GM21447 (cell line): ENCODE results near the gene DDOST.
A peak's percentile ranks its signal among the peaks of the same experiment; 100 is the strongest.

Experiments
- ATAC-seq: cut with Tn5 transposase; IDR thresholded peaks from one replicate; pipeline ENCODE4 v1.9.1; 2021; ENCODE audit not compliant: unreplicated experiment

Gene DDOST

DNA sequence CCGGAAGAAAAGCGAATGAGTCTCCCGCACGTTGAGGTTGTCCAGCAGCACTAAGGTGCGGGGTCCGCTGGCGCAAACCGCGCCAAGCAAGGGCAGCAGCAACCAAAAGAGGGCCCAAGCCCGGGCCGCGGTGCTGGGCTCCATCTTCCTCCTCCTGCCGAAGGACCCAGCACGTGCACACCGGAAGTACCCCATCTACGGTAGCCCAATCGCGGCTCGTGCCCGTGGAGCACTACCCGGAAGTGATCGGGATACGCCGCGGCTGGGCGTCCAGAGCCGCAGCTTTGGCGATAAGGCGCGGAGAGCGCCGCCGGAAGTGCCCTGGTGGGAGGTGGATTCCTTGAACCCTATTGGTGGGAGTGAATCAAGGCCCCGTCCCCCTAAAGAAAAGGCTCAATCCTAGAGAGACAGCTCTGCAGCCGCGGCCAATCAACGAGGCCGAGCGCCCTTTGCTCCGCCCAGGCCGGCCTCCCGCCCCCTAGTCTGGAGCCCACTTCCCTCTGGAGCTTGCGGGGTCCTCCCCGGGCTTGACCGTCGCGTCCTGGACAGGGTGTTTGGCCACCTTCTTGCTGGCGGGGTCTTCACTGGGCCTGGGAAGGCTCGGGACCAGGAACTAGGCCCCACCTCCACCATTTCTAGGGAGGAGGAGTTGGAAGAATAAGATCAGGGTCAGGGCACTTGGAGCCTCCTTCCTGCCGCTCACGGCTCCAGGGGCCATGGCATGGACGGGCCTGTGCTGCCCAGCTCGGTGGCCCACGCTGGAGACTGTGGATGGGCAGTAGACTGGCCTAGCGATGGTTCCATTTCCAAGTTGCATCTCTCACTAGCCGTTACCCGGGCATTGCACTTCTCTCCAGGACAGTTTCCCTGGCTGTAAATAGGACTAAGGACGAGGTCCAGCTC lies at the start of gene DDOST:
DDOST (minus strand) TSS at position 163 of the 903 bp plus-strand sequence; CDS start at position 144, 19 bp downstream.
- ATAC-seq, result peak; percentile 97

DNA sequence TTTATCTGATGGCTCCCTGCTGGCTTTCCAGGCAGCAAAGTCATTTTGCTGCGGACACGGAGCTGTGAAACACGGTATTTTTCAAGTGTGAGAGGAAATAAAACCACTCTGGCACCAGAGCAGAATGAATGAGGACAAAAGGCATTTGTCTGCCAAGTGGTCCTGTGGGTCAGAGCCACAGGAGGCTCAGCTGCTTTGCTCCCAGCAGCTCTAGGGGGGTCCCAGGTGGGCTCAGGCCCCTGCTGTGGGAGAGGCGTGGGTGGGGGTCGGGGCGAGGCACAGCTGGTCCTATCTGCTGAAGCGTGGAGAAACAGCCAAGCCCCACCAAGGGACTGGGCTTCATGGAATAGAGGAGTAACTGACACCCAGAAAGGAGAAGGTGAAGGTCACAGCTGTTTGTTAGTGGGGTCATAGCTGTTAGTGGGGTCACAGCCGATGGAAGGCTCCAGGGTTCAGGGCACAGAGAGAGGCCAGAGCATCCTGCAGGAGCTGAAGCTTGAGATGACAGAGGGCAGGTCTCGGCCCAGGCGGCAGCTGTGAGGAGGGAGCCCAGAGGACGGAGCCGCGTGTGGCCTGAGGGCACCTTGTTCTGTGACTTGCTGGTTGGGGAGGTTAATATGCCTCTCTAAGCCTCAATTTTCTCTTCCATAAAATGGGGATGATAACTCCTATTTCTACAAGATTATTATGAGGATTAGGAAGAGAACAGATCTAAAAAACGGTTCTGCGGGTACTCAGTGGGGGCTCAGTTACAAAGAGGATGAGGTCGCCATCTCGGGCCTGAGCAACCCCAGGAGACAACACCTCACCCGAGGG lies 49.5 kb upstream of the DDOST start:
- ATAC-seq, result no peak

DNA sequence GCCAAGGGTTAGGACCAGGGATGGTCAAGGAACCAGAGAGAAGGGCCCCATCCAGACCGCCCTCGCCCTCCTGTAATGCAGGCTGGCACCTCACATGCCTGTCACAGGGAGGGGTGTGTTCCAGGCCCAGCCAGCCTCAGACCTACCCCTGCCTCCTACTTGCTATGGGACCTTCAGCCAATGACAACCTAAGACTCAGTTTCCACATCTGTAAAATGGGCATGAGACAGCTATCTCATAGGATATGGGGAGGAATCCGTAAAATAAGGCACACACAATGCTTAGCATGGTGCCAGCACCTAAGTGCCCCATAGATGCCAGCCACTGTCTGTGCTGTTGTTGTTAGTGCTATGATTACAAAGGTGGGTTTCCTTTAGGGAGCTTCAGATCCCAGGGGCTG lies 48.7 kb upstream of the DDOST start:
- ATAC-seq, result no peak

DNA sequence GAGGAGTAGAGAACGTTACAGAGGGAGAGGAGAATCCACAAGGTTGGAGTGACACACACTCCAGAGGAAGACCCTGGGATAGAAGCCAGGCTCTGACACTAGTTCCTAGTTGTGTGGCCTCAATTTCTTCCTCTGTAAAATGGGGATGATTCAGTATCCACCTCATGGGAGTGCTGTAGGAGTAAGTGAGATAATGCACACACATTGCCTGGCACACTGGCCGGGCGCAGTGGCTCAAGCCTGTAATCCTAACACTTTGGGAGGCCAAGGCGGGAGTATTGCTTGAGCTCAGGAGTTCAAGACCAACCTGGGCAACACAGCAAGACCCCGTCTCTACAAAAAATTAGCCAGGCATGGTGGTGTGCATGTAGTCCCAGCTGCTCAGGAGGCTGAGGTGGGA lies 47.7 kb upstream of the DDOST start:
- no peak for ATAC-seq

DNA sequence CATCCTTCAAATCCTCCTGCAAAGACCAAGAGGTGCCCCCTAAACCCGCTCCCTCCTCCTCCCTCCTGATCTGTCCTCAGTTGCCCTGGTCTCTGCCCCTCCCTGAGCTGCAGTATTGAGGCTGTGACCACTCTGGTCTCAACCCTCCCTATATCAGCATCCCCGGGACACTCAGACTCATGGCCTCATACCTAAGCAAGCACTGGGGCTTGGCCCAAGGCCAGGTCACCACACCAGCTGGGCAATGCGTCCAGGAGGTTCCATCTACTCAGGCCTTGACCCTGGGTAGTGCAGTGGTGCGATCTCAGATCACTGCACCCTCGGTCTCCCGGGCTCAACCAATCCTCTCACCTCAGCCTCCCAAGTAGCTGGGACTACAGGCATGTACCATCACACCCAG lies 46.9 kb upstream of the DDOST start:
- ATAC-seq, result no peak

DNA sequence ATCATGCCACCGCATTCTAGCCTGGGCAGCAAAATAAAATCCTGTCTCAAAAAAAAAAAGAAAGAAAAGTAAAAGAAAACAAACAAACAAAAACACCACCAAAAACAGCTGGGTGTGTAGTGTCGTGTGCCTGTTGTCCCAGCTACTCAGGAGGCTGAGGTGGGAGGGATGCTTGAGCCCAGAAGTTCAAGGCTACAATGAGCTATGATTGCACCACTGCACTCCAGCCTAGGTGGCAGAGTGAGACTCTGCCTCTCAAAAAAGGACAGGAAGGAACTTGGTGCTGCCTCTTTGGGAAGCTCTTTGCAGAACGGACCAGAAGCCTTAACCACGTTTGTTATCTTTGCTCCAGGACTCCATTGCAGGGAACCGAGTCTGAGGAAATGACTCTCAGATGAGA lies 45.7 kb upstream of the DDOST start:
- ATAC-seq, result no peak

DNA sequence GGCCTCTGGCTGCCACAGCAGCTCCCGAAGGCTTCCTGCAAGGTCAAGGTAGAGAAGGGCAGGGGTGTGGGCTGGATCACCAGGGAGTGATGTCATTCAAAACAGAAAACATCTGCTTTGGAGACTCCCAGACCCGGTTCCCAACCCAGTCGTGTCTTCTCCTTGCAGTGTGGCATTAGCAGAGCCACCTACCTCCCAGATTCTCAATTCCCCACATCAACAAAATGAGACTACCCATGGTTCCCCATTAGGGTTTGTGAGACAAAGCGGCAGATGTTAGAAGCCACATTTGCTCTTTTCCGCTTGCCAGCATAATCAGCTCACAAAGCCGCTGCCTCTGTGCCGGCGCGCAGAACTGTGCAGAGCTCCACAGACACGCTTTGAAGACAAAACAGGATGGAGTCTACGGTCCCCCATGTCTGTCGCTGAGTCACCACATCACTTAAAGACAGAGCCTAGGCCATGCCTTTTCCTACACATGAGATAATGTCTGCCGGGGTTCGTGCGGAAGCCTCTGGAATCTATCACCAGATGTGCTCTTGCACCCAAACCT lies 44.1 kb upstream of the DDOST start:
- ATAC-seq, result no peak

DNA sequence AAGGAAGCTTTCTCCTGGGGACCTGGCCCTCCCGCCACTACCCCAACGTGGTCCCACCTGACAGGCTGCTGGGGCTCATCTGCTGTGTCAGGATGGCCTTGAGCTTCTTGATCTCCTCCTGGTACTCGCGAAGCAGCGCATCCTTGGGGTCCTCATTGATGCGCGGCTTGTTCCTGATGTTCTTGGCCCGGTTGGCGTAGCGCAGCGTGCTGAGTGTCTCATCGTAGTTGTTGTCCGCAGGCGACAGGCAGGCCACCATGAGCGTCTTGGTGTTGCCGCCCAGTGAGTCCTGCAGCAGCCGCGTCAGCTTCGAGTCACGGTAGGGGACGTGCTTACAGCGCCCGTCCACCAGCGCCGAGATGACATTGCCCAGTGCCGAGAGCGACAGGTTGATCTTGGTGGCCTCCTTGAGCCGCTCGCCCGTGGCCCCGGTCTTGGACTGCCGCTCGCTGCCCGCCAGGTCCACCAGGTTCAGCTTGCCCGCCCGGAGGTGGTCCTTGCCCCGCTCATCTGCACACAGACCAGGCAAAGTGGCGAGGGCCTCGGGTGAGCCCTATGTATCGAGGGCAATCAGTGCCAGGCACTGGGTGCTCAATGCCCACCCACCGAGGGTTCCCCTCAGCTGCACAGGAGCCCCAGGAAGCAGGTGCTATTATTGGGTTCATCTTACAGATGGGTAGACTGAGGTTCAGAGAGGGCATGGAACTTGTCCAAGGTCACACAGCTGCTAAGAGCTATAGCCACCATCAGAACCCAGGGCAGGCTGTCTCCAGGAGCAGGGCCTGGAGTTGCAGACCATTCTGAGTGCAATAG lies 43.4 kb upstream of the DDOST start:
- ATAC-seq, result no peak

DNA sequence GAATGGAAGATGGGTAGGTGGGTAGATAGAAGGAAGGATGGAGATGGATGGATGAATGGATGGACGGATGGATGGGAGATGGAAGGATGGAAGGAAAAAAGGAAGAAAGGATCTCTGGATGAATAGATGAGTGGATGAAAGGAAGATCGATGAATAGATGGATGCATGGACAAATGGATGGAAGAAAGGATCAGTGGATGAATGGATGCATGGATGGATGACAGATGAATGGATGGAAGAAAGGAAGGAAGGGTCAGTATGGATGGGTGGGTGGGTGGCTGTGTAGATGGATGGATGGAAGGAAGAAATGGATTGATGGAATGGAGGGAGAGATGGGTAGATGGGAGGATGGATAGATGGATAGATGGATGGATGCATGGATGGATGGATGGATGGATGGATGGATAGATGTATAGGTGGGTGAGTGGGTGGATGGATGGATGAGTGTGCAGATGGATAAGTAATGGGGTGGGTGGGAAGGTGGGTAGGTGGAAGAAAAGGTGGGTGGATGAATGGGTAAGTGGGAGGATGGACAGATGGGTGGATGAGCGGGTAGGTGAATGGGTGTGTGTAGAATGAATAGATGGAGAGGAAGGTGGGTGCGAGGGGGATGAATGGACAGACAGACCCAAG lies 42.1 kb upstream of the DDOST start:
- ATAC-seq, result no peak

DNA sequence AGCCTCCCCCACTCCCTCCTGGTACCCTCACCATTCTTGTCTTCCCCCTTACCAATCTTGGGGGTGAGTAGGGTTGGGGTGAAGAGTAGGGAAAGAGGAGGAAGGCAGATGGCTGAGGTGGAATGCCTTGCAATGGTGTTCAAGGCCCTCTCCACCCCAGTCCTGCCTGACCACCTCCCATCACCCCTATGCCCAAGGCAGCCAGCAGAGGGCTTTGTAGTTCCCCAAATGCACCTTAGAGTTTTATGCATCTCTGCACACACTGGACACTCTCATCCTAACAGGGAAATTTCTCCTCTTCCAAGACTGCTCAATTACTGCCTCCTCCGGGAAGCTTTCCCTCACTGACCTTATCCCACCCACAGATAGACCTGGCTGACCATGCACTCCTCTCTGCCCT lies 41.2 kb upstream of the DDOST start:
- ATAC-seq, result no peak

DNA sequence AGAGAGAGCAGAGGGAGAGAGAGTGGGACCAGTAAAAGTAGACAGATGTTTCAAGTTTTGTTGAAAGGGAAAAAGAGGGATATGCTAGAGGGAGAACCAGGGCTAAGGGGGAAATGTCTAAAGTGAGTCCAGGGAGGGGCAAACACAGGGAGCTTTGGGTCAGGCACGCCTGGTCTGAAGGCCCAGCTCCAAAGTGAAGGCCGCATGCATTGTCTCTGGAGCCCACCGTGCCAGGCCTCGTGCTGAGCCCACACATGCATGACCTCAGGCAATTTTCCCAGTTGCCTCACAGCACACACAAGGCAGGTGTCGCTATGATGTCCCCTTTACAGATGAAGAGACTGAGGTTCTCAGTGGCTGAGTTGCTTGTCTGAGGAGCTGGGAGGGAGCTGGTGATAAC lies 40.7 kb upstream of the DDOST start:
- no peak for ATAC-seq

DNA sequence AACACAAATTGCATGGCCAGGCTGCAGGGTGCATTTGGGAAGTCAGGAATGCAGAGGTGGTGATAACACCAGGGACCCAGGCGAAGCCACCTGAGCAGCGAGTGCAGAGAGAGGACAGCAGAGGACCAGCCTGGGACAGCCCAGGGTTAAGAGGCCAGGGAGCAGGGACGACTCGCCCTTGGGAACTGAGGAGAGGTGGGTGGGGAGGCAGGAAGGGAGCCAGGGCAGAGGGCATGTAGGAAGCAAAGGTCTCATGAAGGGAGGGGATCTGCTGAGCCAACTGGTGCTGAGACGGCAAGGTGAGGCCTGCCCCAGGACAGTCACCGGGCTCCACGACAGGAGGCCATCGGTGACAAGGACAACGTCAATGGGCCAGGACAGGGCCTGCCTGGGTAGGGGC lies 40.3 kb upstream of the DDOST start:
- no peak for ATAC-seq

DNA sequence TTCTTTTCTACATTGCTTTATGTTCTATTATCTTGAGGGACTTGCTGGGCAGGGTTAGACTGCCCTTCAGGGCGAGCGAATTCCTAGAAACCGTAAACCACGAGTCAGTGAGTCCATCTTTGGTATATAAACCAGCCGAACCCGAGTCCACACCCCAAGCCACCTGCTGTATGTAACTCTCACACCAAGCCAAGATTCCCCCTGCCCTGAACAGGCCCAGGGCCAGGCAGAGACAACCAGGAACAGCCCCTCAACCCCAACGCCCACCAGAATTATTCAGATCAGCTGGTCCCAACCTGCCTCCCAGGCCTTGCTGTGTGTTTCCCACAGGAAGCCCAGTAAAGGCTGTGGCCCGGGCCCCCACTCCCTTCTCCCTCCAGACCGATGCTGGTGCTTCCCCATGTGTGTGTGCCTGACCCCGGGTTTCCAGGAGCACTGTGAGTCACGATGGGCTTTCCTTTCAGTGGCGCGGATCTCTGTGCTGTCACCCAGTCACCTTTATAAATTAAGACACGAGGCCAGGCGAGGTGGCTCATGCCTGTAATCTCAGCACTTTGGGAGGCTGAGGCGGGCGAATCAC lies 39.6 kb upstream of the DDOST start:
- ATAC-seq, result no peak

DNA sequence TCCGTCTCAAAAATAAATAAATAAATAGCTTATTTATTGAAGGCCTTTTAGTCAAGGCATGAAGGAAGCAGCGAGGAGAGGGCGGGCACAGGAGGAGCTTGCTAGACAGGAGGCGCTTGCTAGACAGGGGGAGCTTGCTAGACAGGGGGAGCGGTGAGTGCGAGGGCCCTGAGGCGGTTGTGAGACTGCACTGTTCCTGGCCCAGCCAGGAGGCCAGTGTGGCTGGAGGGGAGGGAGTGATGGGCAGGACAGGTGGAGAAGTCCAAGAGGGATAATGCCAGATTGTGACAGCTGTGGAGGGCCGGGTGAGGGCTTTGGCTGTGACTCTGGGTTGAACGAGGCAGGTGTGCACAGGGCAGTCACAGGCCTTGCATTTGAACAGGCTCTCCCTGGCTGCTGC lies 38.4 kb upstream of the DDOST start:
- ATAC-seq, result no peak

DNA sequence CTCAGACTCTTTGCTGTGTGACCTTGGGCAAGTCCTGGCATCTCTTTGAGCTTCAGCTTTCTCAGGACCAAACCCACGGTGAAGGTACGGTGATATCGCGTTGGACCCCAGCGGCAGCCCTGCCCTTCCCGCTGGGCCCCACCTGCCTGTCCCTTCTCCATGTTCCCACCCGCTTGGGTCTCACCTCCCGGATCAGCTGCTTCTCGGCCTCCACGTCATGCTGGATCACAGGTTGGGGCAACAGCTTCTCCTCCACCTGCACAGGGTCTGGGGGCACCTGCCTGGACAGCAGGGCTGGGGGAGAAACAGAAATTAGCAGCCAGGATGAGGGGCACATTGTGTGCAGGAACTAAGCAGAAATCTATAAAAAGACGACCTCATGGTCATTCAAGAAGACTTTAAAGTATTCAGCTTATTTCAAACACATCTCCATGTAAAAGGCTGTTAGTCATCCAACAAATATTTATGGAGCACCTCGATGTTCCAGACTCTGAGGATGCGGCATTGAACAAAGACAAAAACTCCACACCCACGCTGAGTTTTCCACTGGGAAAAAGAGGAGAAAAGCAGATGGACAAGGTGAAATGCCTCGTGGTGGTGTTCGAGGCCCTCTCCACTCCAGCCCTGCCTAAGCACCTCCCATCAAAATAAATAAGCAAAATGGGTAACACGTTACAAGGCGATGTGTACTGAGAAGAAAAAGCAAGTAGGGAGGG lies 37.2 kb upstream of the DDOST start:
- ATAC-seq, result no peak

DNA sequence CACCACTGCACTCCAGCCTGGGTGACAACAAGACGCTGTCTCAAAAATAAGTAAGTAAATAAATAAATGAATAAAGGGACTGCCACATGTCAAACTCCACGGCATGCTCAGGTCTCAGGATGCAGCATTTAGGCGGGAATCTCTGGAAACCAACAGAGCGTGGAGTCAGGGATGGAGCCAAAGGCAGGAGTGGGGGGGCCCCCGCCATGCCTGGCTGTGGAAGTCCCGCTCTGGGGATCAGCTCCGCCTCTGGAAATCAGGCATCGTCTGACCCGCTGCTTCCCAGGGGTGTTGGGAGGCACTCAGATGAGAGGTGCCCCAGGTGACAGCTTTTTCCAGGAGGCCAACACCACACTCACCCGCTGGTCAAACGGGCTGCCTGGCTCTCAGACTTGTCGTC lies 36.4 kb upstream of the DDOST start:
- no peak for ATAC-seq

DNA sequence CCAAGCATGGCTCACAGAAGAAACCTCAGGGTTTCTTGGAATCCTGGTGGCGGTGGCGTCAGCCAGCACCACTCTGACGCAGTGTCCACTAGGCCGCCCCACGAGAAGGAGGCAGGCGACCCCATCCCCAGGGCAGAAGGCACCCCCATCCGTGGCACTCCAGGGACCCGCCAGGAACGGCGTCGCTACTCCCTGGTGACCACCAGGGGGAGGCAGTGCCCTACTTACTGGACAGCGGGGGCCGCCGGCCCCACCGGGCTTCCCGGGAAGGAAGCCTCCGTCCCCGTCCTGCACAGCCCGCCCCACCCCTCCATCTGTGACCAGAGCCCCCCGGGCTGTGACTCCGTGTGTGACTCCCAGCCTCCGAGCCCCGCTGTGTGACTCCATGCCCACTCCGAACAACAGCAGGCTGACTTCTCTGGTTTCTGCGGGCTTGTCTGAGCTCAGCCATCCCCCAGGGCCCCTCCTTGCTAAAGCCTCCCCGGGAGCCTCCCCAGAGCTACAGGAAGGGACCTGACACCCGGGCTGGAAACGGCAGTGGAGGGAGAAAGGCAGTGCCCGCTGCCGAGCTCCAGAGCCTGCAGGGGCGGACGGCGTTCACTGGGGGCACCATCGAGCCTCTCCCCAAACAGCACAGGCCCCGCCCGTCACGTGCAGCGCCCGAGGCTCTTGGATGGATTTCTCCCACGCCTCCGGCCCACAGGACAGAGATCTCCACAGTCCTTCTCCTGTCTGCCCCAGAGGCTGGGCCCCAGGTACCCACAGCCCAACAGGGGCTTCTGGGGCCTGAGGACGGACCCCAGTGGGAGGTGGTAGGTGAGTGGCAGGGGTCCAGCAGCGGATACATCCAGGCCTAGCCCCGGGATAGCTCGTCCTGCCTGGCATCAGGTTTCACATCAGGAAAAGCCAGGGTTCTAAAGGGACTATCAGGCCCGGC lies 35.5 kb upstream of the DDOST start:
- ATAC-seq, result no peak

DNA sequence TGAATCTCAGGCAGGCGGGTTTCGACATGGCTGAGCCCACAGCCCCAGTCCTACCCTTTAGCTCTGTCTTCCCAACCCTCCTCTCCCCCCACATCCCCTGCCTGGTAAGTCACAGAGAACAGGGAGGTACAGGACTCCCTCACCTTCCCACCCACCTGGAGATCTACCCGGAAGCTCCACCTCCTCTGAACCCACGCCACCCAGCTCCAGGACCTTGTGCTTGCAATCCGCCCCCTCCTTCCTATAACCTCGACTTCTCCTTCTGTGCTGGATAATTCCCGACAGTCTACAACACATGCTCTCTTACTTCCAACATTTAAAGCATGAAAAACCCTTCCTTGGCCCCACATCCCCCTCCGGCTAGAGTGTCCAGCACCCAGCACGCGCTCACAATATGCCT lies 34.3 kb upstream of the DDOST start:
- no peak for ATAC-seq
